Stomach (tissue), 9 donors: ENCODE data around the gene MYL9. TPM values are rescaled to one million over a fixed set of nuclear protein-coding genes. Genes with fewer than 3 reads are reported as not detected.

Source experiments
- DNase-seq, 2 donors: peaks; one replicate each; pipeline versions ENCODE4 v3.0.0 to v3.0.0-alpha.2; 2013 to 2019
- H3K27ac ChIP-seq, 5 donors: fragments of 200-600 bp in 4 of 5; sonication (generic) in 4 of 5; one replicate each; pipeline ENCODE4 v1.5.1; 2013 to 2019; ENCODE audit warnings: mild to moderate bottlenecking in 1 of 5, moderate library complexity in 1 of 5
- H3K27me3 ChIP-seq, 3 donors: fragments of 200-600 bp; sonication (generic); one replicate each; pipeline ENCODE4 v1.5.1; 2017 to 2019; ENCODE audit warnings: mixed run types in 1 of 3
- H3K36me3 ChIP-seq, 4 donors: fragments of 200-600 bp; sonication (generic); 1 replicate in 3 of 4; 2 replicates in 1 of 4; pipeline ENCODE4 v1.5.1; 2016 to 2019
- H3K4me1 ChIP-seq, 4 donors: fragments of 200-600 bp; sonication (generic); one replicate each; pipeline ENCODE4 v1.5.1; 2016 to 2019
- H3K4me3 ChIP-seq, 4 donors: fragments of 200-600 bp; sonication (generic) in 3 of 4; one replicate each; pipeline ENCODE4 v1.5.1; 2016 to 2019; ENCODE audit warnings: mild to moderate bottlenecking in 1 of 4
- H3K9me3 ChIP-seq, 4 donors: fragments of 200-600 bp; sonication (generic); one replicate each; pipeline ENCODE4 v1.5.1; 2016 to 2019
- EP300 ChIP-seq: sonication (generic); formaldehyde crosslinking; IDR thresholded peaks from one replicate; pipeline ENCODE4 v1.6.1; 2017; ENCODE audit warnings: antibody characterized with exemption
- POLR2A ChIP-seq, 4 donors: fragments of 450-650 bp; IDR thresholded peaks; one replicate each; pipeline ENCODE4 v1.6.1; 2016; ENCODE audit warnings: antibody characterized with exemption in 4 of 4, control low read depth in 2 of 4, mild to moderate bottlenecking in 1 of 4, moderate library complexity in 1 of 4
- POLR2AphosphoS5 ChIP-seq, 3 donors: sonication (generic); formaldehyde crosslinking; IDR thresholded peaks; one replicate each; pipeline ENCODE4 v1.6.1; 2016; ENCODE audit warnings: antibody characterized with exemption in 3 of 3
- WGBS, 5 donors: extraction: QIAGEN DNeasy Blood & Tissue Kit in 3 of 5; methylation state at CpG; one replicate each; pipeline versions ENCODE4 v1.1.5 to v1.1.7; 2013 to 2018; 5-methylcytosine and 5-hydroxymethylcytosine counted together
- intact Hi-C: fragments of 100-400 bp; cut with DNase I; formaldehyde crosslinking; loops from one replicate; pipeline ENCODE4 v1.15.1; 2023; ENCODE audit warnings: low total_unique reads
- polyA plus RNA-seq, 3 donors: library from polyadenylated mRNA; stranded (reverse); fragments of 200-250 nt; gene quantifications; one replicate each; pipeline ENCODE4 v1.2.3, GENCODE V29; 2013
- total RNA-seq, 5 donors: library from RNA; depleted of rRNA; stranded (reverse); fragments of >200 nt; gene quantifications; one replicate each; pipeline versions ENCODE4 v1.1.0 to v1.2.3, GENCODE V29; 2014 to 2016
- TF ChIP-seq, protein P1 (sequence below), 7 experiments: fragments of 450-650 bp in 4 of 7; fragments of 200-600 bp in 3 of 7; sonication (generic) in 3 of 7; IDR thresholded peaks; one replicate each; pipeline ENCODE4 v1.5.1; 2016 to 2019; ENCODE audit warnings: antibody characterized with exemption in 7 of 7, control low read depth in 2 of 7, mild to moderate bottlenecking in 1 of 7
- donor health status: healthy with polysubstance abuse.
- donor health status: Bipolar disorder and iron deficiency.
- donor health status: healthy.

The MYL9 gene
- total and polyA plus RNA-seq, 8 donors: 33.0 to 941 (median 223) TPM

DNA sequence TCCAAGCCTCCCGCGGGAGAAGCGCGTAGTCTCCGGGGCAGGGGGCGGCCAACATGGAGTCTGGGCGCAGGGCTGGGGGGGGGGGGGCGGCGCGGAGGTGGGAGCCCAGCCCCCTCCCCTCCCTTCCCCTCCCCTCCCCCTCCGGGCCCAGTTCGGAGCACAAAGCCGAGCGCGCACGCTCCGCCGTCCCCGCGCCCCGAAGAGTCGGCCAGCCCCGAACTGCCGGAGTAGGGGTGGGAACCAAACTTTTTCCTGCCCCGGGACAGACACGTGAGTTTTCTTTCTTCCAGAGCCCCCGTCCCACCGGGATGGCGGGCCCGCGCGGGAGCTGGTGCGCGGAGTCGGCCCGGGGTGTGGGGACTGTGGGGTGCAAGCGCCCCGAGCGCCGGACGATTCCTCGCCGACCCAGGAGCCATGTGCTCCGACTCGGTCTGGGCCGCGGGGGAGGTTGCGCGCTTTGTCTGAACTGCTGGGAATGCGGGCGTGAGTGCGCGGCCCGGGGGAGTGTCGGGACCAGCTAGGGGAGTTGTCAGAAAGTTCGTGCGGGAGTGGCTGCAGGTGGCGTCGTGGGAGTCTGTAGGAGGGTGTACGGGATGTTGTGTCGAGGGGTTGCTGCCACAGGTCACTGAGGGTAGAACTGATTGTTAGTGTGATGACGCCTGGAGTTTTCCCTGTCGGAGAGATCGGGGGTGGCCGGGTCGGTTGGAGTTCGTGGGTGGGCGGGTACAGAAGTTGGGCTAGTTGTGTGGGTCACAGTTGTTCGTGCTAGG, 33.2 kb downstream of the MYL9 start:
- 1 to 2% (median 2%) methylated on average over 22 to 64 of the region's 69 CpGs for WGBS, 5 donors
- TF ChIP-seq EP300: no peak
- TF ChIP-seq POLR2AphosphoS5 (IDR thresholded peaks at IDR 0.05): no peak
- no peak for TF ChIP-seq POLR2A (IDR thresholded peaks at IDR 0.05)
- TF ChIP-seq, protein P1, sequence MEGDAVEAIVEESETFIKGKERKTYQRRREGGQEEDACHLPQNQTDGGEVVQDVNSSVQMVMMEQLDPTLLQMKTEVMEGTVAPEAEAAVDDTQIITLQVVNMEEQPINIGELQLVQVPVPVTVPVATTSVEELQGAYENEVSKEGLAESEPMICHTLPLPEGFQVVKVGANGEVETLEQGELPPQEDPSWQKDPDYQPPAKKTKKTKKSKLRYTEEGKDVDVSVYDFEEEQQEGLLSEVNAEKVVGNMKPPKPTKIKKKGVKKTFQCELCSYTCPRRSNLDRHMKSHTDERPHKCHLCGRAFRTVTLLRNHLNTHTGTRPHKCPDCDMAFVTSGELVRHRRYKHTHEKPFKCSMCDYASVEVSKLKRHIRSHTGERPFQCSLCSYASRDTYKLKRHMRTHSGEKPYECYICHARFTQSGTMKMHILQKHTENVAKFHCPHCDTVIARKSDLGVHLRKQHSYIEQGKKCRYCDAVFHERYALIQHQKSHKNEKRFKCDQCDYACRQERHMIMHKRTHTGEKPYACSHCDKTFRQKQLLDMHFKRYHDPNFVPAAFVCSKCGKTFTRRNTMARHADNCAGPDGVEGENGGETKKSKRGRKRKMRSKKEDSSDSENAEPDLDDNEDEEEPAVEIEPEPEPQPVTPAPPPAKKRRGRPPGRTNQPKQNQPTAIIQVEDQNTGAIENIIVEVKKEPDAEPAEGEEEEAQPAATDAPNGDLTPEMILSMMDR (IDR thresholded peaks at IDR 0.05): no peak

DNA sequence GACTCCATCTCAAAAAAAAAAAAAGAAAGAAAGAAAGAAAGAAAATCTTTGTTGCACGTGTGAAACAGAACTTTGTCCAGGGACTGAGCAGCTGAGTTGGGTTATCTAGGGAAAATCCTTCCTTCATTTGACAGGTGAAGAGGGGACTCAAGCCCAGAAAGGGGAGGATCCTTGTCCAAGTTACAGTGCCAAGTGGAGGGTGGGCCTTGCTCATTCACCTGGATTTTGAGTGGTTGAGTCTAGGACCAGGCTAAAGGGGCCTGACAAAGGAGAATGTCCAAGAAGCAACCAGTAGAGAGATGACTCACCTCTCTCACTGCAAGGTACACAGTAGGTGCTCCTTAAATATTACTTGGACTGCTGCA, 34.7 kb downstream of the MYL9 start:
- Histone ChIP-seq H3K4me3 (no peak overlapping the region), H3K36me3 (peaks cover 12 to 26% (median 26%) of the 10 kb centered on the region in 4 donors), H3K9me3 (no peaks in the 10 kb centered on the region), H3K4me1 (peaks cover 15 to 34% (median 31%) of the 10 kb centered on the region in 4 donors), H3K27ac (peak overlapping the region in 2 of 5 donors; percentile 94 to 97), H3K27me3 (no peaks in the 10 kb centered on the region)
- no peak for DNase-seq
- intact Hi-C loops: no loop called here
- 26 to 79% (median 43%) methylated on average over 1 of the region's 1 CpG for WGBS, 5 donors
- TF ChIP-seq EP300 (no peak), POLR2A (IDR thresholded peaks at IDR 0.05) (no peak), POLR2AphosphoS5 (IDR thresholded peaks at IDR 0.05) (no peak)
- TF ChIP-seq, protein P1 (IDR thresholded peaks at IDR 0.05): no peak

More for the DNA sequence above, 33.2 kb downstream of the MYL9 start:
- intact Hi-C loops: no loop called here
- DNase-seq: peak; percentile 51 to 89
- peaks cover 15 to 34% (median 31%) of the 10 kb centered on the region in 4 donors for H3K4me1 ChIP-seq
- H3K27me3 ChIP-seq: no peaks in the 10 kb centered on the region
- peak overlapping the region; percentile 74 to 89 (median 82) for H3K4me3 ChIP-seq
- H3K36me3 ChIP-seq: peaks cover 4 to 12% (median 11%) of the 10 kb centered on the region in 4 donors
- peak overlapping the region; percentile 87 to 97 (median 94) for H3K27ac ChIP-seq
- H3K9me3 ChIP-seq: no peaks in the 10 kb centered on the region

DNA sequence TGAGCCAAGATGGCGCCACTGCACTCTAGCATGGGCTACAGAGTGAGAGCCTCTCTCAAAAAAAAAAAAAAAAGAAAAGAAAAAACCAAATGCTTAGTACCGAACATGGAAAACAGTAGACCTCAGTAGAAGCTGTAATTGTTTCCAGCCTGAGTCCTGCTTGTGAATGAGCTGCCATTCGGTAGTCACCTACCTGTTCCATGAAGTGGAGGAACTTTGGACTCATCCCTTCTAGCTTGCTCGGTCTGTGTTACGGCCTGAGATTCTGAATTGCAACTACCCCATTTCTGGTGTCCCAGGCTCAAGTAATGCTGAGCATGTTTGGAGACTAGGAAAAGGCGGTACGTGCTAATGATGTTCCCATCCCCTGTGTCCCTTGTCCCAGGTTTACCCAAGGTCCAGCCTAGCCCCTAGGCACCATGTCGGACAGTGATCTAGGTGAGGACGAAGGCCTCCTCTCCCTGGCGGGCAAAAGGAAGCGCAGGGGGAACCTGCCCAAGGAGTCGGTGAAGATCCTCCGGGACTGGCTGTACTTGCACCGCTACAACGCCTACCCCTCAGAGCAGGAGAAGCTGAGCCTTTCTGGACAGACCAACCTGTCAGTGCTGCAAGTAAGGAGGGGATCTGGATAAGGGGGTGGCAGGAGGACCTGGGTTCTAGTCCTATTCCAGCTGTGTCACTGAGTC, 37.2 kb downstream of the MYL9 start:
- no peaks in the 10 kb centered on the region for H3K27me3 ChIP-seq
- no peak overlapping the region for H3K27ac ChIP-seq
- H3K4me3 ChIP-seq: no peak overlapping the region
- no peaks in the 10 kb centered on the region for H3K9me3 ChIP-seq
- peaks cover 15 to 25% (median 19%) of the 10 kb centered on the region in 4 donors for H3K4me1 ChIP-seq
- WGBS, 5 donors: 96 to 98% (median 97%) methylated on average over 15 of the region's 15 CpGs
- TF ChIP-seq EP300: no peak
- TF ChIP-seq POLR2A (IDR thresholded peaks at IDR 0.05): no peak
- no peak for TF ChIP-seq POLR2AphosphoS5 (IDR thresholded peaks at IDR 0.05)
- TF ChIP-seq, protein P1 (IDR thresholded peaks at IDR 0.05): no peak
- DNase-seq: no peak
- H3K36me3 ChIP-seq: peaks cover 15 to 51% (median 48%) of the 10 kb centered on the region in 4 donors
- intact Hi-C loops: no loop called here

DNA sequence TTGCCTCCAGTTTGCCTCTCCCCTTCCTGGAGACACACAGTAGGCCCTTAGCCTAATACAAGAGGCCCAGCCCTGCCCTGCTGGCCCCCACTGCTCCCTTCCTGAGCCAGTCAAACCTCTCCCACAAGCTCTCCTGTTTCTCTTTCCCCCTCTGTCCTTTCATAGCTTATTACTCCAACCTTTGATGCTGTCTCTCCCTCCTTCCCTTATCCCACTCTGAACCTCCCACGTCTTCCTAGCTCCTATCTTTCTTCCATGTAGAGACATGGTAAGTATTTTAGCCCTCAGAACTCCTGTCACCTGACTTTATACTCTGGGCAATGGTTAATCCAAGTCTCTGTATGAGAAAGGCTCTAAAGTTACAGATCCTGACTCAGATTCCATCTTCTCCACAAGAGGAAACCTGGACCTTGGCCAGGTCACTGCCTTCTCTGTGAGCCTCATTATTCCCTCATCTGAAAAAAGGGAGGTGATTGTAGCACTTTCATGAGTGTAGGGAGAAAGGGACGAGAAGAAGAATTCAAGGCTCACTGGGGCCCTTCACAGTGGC, 38.8 kb downstream of the MYL9 start:
- Histone ChIP-seq H3K27me3 (no peaks in the 10 kb centered on the region), H3K36me3 (peaks cover 15 to 60% (median 48%) of the 10 kb centered on the region in 4 donors), H3K27ac (no peak overlapping the region), H3K4me1 (peaks cover 9 to 16% (median 12%) of the 10 kb centered on the region in 4 donors), H3K4me3 (no peak overlapping the region), H3K9me3 (no peaks in the 10 kb centered on the region)
- TF ChIP-seq EP300 (no peak), POLR2AphosphoS5 (IDR thresholded peaks at IDR 0.05) (no peak), POLR2A (IDR thresholded peaks at IDR 0.05) (no peak)
- TF ChIP-seq, protein P1 (IDR thresholded peaks at IDR 0.05): no peak
- intact Hi-C loops: no loop called here
- WGBS, 5 donors: 83 to 95% (median 88%) methylated on average over 2 of the region's 2 CpGs
- DNase-seq: no peak
